SJCRH30 (cell line): Measurements from ENCODE around the gene TRPC4AP. TPM values are rescaled to one million over a fixed set of nuclear protein-coding genes. Genes with fewer than 3 reads are reported as not detected.

Source experiments
- DNase-seq, 2 experiments: peaks; one replicate each; pipeline ENCODE4 v3.0.0-alpha.2; 2015 to 2020
- H3K27ac ChIP-seq: fragments of 250-450 bp; sonication (Bioruptor Pico); 2 replicates; pipeline ENCODE4 v1.5.1; 2020; ENCODE audit warnings: mild to moderate bottlenecking, moderate library complexity
- H3K27me3 ChIP-seq: fragments of 250-450 bp; sonication (Bioruptor Pico); 2 replicates; pipeline ENCODE4 v1.5.1; 2020; ENCODE audit warnings: mild to moderate bottlenecking, moderate library complexity
- H3K36me3 ChIP-seq: fragments of 250-450 bp; sonication (Bioruptor Pico); 2 replicates; pipeline ENCODE4 v1.5.1; 2020; ENCODE audit warnings: mild to moderate bottlenecking, moderate library complexity
- H3K4me1 ChIP-seq: fragments of 250-450 bp; sonication (Bioruptor Pico); 2 replicates; pipeline ENCODE4 v1.5.1; 2020; ENCODE audit warnings: mild to moderate bottlenecking, moderate library complexity
- H3K4me3 ChIP-seq: fragments of 250-450 bp; sonication (Bioruptor Pico); 2 replicates; pipeline ENCODE4 v1.5.1; 2020; ENCODE audit warnings: mild to moderate bottlenecking, moderate library complexity
- H3K9me3 ChIP-seq: fragments of 250-450 bp; sonication (Bioruptor Pico); replicated peaks from 2 replicates; pipeline ENCODE4 v1.5.1; 2020; ENCODE audit warnings: mild to moderate bottlenecking, moderate library complexity
- total RNA-seq: library from RNA; depleted of rRNA; stranded (reverse); fragments of >200 nt; shearing (Covaris generic); gene quantifications from 2 replicates; pipeline ENCODE4 v1.2.3, GENCODE V29; 2014

TRPC4AP gene
- total RNA-seq, 1 experiment from 2014 or later, result 68.9 TPM

- Histone ChIP-seq H3K9me3 (no peaks in the 10 kb centered on the region), H3K27me3 (no peaks in the 10 kb centered on the region), H3K36me3 (no peaks in the 10 kb centered on the region), H3K27ac (no peak overlapping the region), H3K4me1 (peaks cover 23% of the 10 kb centered on the region), H3K4me3 (no peak overlapping the region)
- DNase-seq, result no peak
These were observed 113.0 kb downstream of the TRPC4AP start for GRCh38 chr20:34979366-34980153.

- DNase-seq, result no peak
- Histone ChIP-seq H3K9me3 (no peaks in the 10 kb centered on the region), H3K4me1 (peaks cover 17% of the 10 kb centered on the region), H3K27ac (no peak overlapping the region), H3K4me3 (no peak overlapping the region), H3K36me3 (no peaks in the 10 kb centered on the region), H3K27me3 (no peaks in the 10 kb centered on the region)
These were observed 114.4 kb downstream of the TRPC4AP start for GRCh38 chr20:34978092-34978744.

- Histone ChIP-seq H3K4me3 (no peak overlapping the region), H3K36me3 (no peaks in the 10 kb centered on the region), H3K9me3 (no peaks in the 10 kb centered on the region), H3K27me3 (no peaks in the 10 kb centered on the region), H3K27ac (no peak overlapping the region), H3K4me1 (peaks cover 16% of the 10 kb centered on the region)
- DNase-seq, result no peak
These were observed 115.1 kb downstream of the TRPC4AP start for GRCh38 chr20:34977365-34978091.

- H3K36me3 ChIP-seq, result no peaks in the 10 kb centered on the region
- H3K4me1 ChIP-seq, result peaks cover 25% of the 10 kb centered on the region
- no peaks in the 10 kb centered on the region for H3K9me3 ChIP-seq
- H3K27me3 ChIP-seq, result no peaks in the 10 kb centered on the region
- peak; percentile 71 to 75 for DNase-seq
- H3K27ac ChIP-seq, result peak overlapping the region; percentile 2; the same call in 1 of the 2 replicates
- no peak overlapping the region for H3K4me3 ChIP-seq
These were observed 116.3 kb downstream of the TRPC4AP start for GRCh38 chr20:34976286-34976685.

GRCh38 chr20:34974246-34974645 lies 118.4 kb downstream of the TRPC4AP start:
- Histone ChIP-seq H3K4me1 (peaks cover 40% of the 10 kb centered on the region), H3K4me3 (no peak overlapping the region)

GRCh38 chr20:34971561-34972235 lies 120.9 kb downstream of the TRPC4AP start:
- Histone ChIP-seq H3K9me3 (no peaks in the 10 kb centered on the region), H3K27ac (peak overlapping the region; percentile 49), H3K4me1 (peaks cover 48% of the 10 kb centered on the region), H3K4me3 (no peak overlapping the region), H3K36me3 (no peaks in the 10 kb centered on the region), H3K27me3 (no peaks in the 10 kb centered on the region)
- peak; percentile 67 to 77 for DNase-seq

More at GRCh38 chr20:34974246-34974645, 118.4 kb downstream of the TRPC4AP start:
- no peaks in the 10 kb centered on the region for H3K9me3 ChIP-seq
- no peaks in the 10 kb centered on the region for H3K27me3 ChIP-seq
- H3K27ac ChIP-seq, result no peak overlapping the region
- H3K36me3 ChIP-seq, result no peaks in the 10 kb centered on the region
- DNase-seq, result no peak

- Histone ChIP-seq H3K27me3 (no peaks in the 10 kb centered on the region), H3K4me3 (no peak overlapping the region), H3K4me1 (peaks cover 41% of the 10 kb centered on the region), H3K9me3 (no peaks in the 10 kb centered on the region), H3K36me3 (no peaks in the 10 kb centered on the region), H3K27ac (peak overlapping the region; percentile 49)
- DNase-seq, result peak; percentile 71 to 84
These were observed 121.6 kb downstream of the TRPC4AP start for GRCh38 chr20:34970846-34971560.

GRCh38 chr20:34970193-34970840 lies 122.3 kb downstream of the TRPC4AP start:
- no peak overlapping the region for H3K4me3 ChIP-seq
- H3K36me3 ChIP-seq, result no peaks in the 10 kb centered on the region
- H3K27me3 ChIP-seq, result no peaks in the 10 kb centered on the region
- no peaks in the 10 kb centered on the region for H3K9me3 ChIP-seq
- H3K4me1 ChIP-seq, result peaks cover 38% of the 10 kb centered on the region
- peak overlapping the region; percentile 49 for H3K27ac ChIP-seq
- peak in 1 of 2 experiments; percentile 65 for DNase-seq

- H3K27me3 ChIP-seq, result no peaks in the 10 kb centered on the region
- H3K9me3 ChIP-seq, result no peaks in the 10 kb centered on the region
- no peaks in the 10 kb centered on the region for H3K36me3 ChIP-seq
- no peak overlapping the region for H3K27ac ChIP-seq
- peaks cover 38% of the 10 kb centered on the region for H3K4me1 ChIP-seq
- peak; percentile 59 to 66 for DNase-seq
- H3K4me3 ChIP-seq, result no peak overlapping the region
These were observed 124.4 kb downstream of the TRPC4AP start for GRCh38 chr20:34968042-34968775.

- no peaks in the 10 kb centered on the region for H3K36me3 ChIP-seq
- H3K9me3 ChIP-seq, result no peaks in the 10 kb centered on the region
- H3K4me3 ChIP-seq, result no peak overlapping the region
- no peak overlapping the region for H3K27ac ChIP-seq
- peaks cover 38% of the 10 kb centered on the region for H3K4me1 ChIP-seq
- no peaks in the 10 kb centered on the region for H3K27me3 ChIP-seq
- DNase-seq, result no peak
These were observed 125.2 kb downstream of the TRPC4AP start for GRCh38 chr20:34967421-34967820.

- no peak overlapping the region for H3K4me3 ChIP-seq
- H3K27ac ChIP-seq, result no peak overlapping the region
- H3K4me1 ChIP-seq, result peaks cover 19% of the 10 kb centered on the region
- DNase-seq, result no peak
- no peaks in the 10 kb centered on the region for H3K36me3 ChIP-seq
- no peaks in the 10 kb centered on the region for H3K9me3 ChIP-seq
- no peaks in the 10 kb centered on the region for H3K27me3 ChIP-seq
These were observed 127.6 kb downstream of the TRPC4AP start for GRCh38 chr20:34965051-34965450.

GRCh38 chr20:34964486-34964885 lies 128.1 kb downstream of the TRPC4AP start:
- DNase-seq, result no peak
- Histone ChIP-seq H3K4me1 (peaks cover 16% of the 10 kb centered on the region), H3K27me3 (no peaks in the 10 kb centered on the region), H3K27ac (no peak overlapping the region), H3K9me3 (no peaks in the 10 kb centered on the region), H3K36me3 (no peaks in the 10 kb centered on the region), H3K4me3 (no peak overlapping the region)
